Measurements from ENCODE around the gene GLYAT. TPM values are rescaled to one million over a fixed set of nuclear protein-coding genes. Genes with fewer than 3 reads are reported as not detected.

The GLYAT gene
- total RNA-seq, 1 experiment from 2014 or later = 0.39 TPM

DNA sequence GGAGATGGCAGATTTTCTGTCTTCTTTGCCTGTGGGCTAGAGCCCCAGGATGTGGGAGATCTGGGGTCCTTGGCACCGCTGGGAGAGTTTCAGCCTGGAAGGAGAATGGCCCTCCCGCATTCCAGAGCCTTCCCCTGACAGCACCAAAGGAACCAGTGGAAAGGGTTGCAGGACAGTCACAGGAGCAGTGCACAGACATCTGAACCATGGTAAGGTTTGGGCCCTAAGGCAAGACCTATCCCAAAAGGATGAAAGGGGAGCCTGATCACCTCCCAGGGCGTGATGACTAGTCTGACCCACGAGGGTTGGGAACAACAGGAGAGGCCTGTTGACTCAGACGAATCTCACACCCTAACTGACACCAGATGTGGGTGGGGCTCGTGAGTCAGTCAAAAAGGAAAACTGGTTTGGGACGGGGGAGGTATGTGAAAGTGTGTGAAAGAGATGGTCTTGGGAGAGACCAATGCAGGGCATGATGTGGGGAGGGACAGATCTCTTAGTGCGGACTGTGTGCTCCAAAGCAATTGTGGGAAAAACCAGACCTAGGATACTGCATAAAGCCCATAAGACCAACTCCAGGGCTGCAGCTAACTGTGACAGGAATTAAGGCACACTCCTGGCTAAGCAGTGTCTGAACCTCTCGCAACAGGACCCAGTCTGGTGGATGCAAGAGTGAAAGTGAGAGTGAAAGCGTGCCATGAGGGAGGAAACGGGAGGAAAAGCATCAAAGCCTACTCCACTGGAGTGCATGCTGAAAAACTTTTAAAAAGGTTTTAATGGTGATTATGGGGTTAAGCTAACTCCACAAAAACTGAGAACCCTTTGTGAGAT lies 39.1 kb upstream of the GLYAT start:
- intact Hi-C loops (cut with micrococcal nuclease; ENCODE audit: unreplicated experiment) = no loop called here
- no peak overlapping the region for H3K27ac ChIP-seq (ENCODE audit: low read depth, low read length, poor library complexity, severe bottlenecking)
- CTCF ChIA-PET = no interaction called here

DNA sequence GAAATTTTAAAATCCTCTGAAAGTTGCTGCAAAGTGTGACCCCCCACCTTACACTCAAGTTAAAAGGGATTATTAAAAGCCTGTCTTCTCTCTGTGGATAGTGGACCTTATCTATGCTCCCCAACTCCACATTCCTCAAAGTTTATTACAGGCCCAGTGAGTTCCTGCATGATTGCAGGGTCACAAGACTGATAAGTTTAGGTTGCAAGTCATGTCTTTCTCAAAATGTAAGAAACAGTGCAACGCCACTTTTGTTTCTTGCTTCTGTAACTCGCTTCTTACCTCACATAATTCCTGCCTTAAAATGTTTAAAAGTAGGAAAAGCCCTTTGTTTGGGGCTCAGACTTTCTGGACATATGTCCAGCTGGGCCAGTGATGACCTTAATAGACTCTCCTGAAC lies 38.4 kb upstream of the GLYAT start:
- Histone ChIP-seq H3K4me1 (ENCODE audit: insufficient read depth, low read length, poor library complexity, severe bottlenecking) (no peaks in the 10 kb centered on the region), H3K27me3 (replicated peaks; ENCODE audit: insufficient read depth, low read depth, low read length, poor library complexity) (no peaks in the 10 kb centered on the region), H3K27ac (ENCODE audit: low read depth, low read length, poor library complexity, severe bottlenecking) (no peak overlapping the region), H3K4me3 (ENCODE audit: low read depth, low read length, poor library complexity, severe bottlenecking) (no peak overlapping the region), H3K9me3 (ENCODE audit: low read depth, low read length, poor library complexity, severe bottlenecking) (no peaks in the 10 kb centered on the region), H3K36me3 (ENCODE audit: insufficient read depth, low read length, poor library complexity, severe bottlenecking) (no peaks in the 10 kb centered on the region)
- TF ChIP-seq EZH2 (IDR thresholded peaks at IDR 0.05; ENCODE audit: borderline replicate concordance, low read depth, low read length, poor library complexity, severe bottlenecking) = no peak
- TF ChIP-seq, protein P1, sequence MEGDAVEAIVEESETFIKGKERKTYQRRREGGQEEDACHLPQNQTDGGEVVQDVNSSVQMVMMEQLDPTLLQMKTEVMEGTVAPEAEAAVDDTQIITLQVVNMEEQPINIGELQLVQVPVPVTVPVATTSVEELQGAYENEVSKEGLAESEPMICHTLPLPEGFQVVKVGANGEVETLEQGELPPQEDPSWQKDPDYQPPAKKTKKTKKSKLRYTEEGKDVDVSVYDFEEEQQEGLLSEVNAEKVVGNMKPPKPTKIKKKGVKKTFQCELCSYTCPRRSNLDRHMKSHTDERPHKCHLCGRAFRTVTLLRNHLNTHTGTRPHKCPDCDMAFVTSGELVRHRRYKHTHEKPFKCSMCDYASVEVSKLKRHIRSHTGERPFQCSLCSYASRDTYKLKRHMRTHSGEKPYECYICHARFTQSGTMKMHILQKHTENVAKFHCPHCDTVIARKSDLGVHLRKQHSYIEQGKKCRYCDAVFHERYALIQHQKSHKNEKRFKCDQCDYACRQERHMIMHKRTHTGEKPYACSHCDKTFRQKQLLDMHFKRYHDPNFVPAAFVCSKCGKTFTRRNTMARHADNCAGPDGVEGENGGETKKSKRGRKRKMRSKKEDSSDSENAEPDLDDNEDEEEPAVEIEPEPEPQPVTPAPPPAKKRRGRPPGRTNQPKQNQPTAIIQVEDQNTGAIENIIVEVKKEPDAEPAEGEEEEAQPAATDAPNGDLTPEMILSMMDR (conservative IDR thresholded peaks at IDR 0.05; ENCODE audit: low read depth, low read length) = no peak
- CTCF ChIA-PET = no interaction called here
- no peak for DNase-seq (ENCODE audit: low spot score)
- no TSS peak for BruUV-seq (replicated peaks)
- intact Hi-C loops (cut with micrococcal nuclease; ENCODE audit: unreplicated experiment) = no loop called here
- POLR2A ChIA-PET (ENCODE audit: low non-redundant PET) = no interaction called here

More for the DNA sequence above, 39.1 kb upstream of the GLYAT start:
- H3K4me3 ChIP-seq (ENCODE audit: low read depth, low read length, poor library complexity, severe bottlenecking) = no peak overlapping the region
- no peaks in the 10 kb centered on the region for H3K36me3 ChIP-seq (ENCODE audit: insufficient read depth, low read length, poor library complexity, severe bottlenecking)
- no TSS peak for BruUV-seq (replicated peaks)
- peak; percentile 19 for DNase-seq (ENCODE audit: low spot score)
- POLR2A ChIA-PET (ENCODE audit: low non-redundant PET) = no interaction called here
- H3K4me1 ChIP-seq (ENCODE audit: insufficient read depth, low read length, poor library complexity, severe bottlenecking) = no peaks in the 10 kb centered on the region
- H3K27me3 ChIP-seq (replicated peaks; ENCODE audit: insufficient read depth, low read depth, low read length, poor library complexity) = no peaks in the 10 kb centered on the region
- H3K9me3 ChIP-seq (ENCODE audit: low read depth, low read length, poor library complexity, severe bottlenecking) = no peaks in the 10 kb centered on the region
- TF ChIP-seq EZH2 (IDR thresholded peaks at IDR 0.05; ENCODE audit: borderline replicate concordance, low read depth, low read length, poor library complexity, severe bottlenecking) = no peak
- TF ChIP-seq, protein P1 (conservative IDR thresholded peaks at IDR 0.05; ENCODE audit: low read depth, low read length) = no peak

DNA sequence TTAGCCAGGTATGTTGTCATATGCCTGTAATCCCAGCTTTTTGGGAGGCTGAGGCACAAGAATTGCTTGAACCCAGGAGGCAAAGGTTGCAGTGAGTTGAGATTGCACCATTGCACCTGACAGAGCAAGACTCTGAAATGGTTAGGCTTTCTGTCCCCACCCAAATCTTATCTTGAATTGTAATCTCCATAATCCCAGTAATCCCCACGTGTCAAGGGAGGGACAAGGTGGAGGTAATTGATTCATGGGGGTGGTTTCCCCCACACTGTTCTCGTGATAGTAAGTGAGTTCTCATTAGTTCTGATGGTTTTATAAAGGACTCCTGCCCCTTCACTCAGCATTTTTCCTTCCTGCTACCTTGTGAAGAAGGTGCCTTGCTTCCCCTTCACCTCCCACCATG lies 37.6 kb upstream of the GLYAT start:
- no peaks in the 10 kb centered on the region for H3K27me3 ChIP-seq (replicated peaks; ENCODE audit: insufficient read depth, low read depth, low read length, poor library complexity)
- H3K9me3 ChIP-seq (ENCODE audit: low read depth, low read length, poor library complexity, severe bottlenecking) = no peaks in the 10 kb centered on the region
- BruUV-seq (replicated peaks) = no TSS peak
- TF ChIP-seq, protein P1 (conservative IDR thresholded peaks at IDR 0.05; ENCODE audit: low read depth, low read length) = no peak
- TF ChIP-seq EZH2 (IDR thresholded peaks at IDR 0.05; ENCODE audit: borderline replicate concordance, low read depth, low read length, poor library complexity, severe bottlenecking) = no peak
- ChIA-PET POLR2A (ENCODE audit: low non-redundant PET) (no interaction called here), CTCF (no interaction called here)
- H3K36me3 ChIP-seq (ENCODE audit: insufficient read depth, low read length, poor library complexity, severe bottlenecking) = no peaks in the 10 kb centered on the region
- intact Hi-C loops (cut with micrococcal nuclease; ENCODE audit: unreplicated experiment) = no loop called here
- DNase-seq (ENCODE audit: low spot score) = no peak
- no peaks in the 10 kb centered on the region for H3K4me1 ChIP-seq (ENCODE audit: insufficient read depth, low read length, poor library complexity, severe bottlenecking)
- H3K27ac ChIP-seq (ENCODE audit: low read depth, low read length, poor library complexity, severe bottlenecking) = no peak overlapping the region
- H3K4me3 ChIP-seq (ENCODE audit: low read depth, low read length, poor library complexity, severe bottlenecking) = no peak overlapping the region

Data from A673 (cell line).